ENCODE measurements around the gene MRPL43. TPM values are rescaled to one million over a fixed set of nuclear protein-coding genes. Genes with fewer than 3 reads are reported as not detected.
A peak's percentile ranks its signal among the peaks of the same experiment; 100 is the strongest.

MRPL43 gene
- polyA plus RNA-seq, 4 donors: 71.4 to 116 (median 92.1) TPM

- no peak for DNase-seq (ENCODE audit: low read depth in 4 of 4, low spot score in 3 of 4)
These were observed 18.1 kb upstream of the MRPL43 start for GRCh38 chr10:101005361-101005760.

- DNase-seq (ENCODE audit: low read depth in 4 of 4, low spot score in 3 of 4): no peak
These were observed 16.4 kb upstream of the MRPL43 start for GRCh38 chr10:101003639-101004206.

- no peak for DNase-seq (ENCODE audit: low read depth in 4 of 4, low spot score in 3 of 4)
These were observed 15.2 kb upstream of the MRPL43 start for GRCh38 chr10:101002456-101002855.

DNA sequence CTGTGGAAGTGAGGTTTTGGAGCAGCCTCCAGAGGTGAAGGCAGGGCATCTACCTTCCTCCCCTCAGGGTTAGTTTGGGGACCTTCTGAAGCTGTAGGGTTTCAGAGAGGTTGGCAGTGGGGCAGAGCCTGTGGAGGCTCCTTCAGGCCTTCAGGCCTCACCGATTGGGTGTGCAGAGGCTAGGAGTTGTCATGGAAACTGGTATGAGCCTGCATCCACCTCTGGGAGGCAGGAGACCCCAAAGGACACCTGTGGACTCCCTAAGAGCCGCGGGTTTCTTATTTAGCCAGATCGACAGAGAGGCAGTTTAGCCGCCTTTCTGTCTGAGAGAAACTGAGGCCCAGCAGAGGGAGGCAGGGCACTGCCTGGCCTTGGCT lies 14.3 kb upstream of the MRPL43 start:
- DNase-seq (ENCODE audit: low read depth in 4 of 4, low spot score in 3 of 4): no peak

DNA sequence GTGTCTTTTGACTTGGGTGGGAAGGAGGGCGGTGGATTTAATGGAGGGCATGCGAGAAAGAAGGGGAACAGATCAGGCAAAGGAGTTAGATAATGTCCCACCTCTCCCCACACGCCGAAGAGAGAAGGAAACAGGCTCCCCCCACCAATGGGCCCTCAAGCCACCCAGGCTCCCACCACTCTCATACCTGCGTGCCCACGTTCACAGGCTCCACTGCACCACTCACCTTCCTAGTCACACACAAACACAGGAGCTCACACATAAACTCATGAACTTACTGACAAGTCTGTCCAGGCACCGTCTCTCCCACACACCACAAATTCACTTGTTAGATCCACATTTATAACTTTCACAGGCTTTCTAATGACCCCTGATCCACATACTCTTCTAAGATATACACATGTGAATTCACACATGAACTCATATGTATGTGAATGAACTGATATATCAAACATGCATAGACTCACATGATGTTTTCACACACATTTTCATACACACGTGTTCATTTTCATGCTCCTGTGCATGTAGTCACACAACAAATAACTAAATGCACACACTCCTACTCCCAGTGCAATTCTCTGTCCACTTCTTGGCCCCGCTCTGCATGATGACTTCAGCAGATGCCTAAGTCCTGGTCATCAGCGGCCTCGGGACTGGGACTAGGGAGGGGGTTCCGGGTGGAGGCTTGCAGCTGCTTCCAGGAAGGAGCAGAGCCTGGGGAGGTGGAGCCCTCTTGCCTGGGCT lies 13.8 kb upstream of the MRPL43 start:
- DNase-seq (ENCODE audit: low read depth in 4 of 4, low spot score in 3 of 4): peak in 3 of 4 donors; percentile 65 to 80 (median 70)

- no peak for DNase-seq (ENCODE audit: low read depth in 4 of 4, low spot score in 3 of 4)
These were observed 13.0 kb upstream of the MRPL43 start for GRCh38 chr10:101000127-101000914.

DNA sequence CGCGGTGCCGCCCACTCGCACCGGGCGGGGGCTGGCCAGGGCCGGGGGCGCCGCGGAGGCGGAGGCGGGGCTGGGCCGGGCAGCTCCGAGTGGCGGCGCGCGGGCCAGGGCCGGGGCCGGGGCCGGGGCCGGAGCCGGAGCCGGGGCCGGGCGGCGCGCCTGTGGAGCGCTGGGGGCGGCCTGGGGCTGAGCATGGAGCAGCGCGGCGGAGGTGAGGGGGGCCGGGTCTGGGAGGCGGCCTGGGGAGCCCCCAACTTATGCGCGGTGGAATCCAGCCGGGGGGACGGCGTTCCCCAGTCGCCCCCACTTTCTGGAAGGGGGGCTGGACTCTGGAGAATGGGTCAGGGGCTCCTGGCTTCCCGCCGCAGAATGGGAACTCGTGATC lies 12.4 kb upstream of the MRPL43 start, which contains the start of gene LZTS2:
Gene LZTS2, plus strand, starts transcription at position 67 of the 385 bp plus-strand sequence. CDS start 2,731 bp downstream, outside the sequence.
- DNase-seq (ENCODE audit: low read depth in 4 of 4, low spot score in 3 of 4): no peak

DNA sequence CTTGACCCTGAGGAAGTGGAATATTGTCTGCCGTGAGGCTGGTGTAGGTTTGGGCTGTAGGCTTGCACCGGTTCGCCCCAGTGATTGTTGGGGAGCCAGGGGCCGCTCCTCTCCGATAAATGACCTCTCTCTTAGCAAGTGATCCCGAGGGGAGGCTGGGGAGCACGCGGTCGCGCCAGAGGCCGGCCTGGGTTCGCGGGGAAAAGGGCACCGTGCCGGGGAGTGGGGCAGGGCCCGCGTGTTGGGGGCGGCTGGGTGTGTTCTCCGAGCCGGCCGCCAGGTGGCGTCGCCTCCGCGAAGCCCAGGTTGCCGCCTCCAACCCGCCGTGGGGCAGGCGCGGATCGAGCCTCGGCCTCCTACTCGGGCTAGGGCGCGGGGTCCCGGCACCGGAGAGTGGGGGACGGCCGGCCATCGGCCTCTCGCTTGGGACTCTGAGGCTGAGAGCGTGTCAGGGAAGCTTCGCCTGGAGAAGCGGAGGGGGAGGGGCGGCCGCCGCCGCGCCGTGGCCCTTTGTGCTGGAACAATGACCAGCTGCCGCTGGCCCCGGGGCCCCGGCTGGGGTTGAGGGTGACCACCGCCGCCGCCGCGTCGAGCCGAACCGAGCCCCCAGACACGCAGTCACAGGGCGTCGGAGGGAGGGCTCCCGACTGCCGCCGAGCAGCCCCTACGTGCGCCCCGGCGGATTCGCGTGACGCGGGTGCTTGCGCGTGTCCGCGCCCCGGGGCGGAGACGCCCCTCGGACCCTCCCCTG lies 11.9 kb upstream of the MRPL43 start:
- DNase-seq (ENCODE audit: low read depth in 4 of 4, low spot score in 3 of 4): peak in 1 of 4 donors; percentile 74

DNA sequence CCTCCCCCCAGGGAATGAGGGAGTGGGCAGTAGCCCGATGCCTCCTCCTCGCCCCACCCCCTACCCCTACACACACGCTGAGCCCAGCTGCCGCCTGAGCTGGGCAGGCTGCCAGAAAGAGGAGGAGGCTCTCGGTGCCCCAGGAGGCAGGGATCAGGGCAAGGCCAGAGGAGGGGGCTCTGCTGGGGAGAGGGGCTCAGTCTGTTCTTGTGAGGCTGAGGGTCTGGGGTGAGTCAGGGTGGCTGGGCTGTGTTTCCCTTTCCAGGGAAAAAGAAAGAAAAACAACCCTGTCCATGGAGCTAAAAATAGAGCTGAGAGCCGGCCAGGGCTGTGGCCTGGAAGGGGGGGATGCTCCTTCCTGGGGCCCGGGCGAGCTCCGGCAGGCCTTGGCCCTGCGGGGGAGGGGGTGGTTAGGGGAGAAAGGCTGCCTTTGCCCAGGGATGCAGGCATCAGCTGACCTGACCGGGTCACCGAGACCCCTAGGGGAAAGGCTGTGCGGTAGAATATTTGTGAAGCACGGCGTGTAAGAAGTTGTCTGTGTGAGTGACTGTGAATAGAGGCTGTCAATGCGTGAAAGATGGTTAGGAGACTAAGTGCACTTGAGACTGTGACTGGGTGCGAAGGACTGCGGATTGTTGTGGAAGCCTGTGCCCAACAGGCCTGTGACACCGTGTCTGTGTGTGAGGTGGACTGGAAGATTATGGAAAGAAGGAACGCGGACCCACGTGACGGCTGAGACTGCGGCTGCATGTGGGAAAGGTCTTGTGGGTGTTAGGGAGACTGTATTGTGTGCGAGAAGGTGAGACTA lies 11.1 kb upstream of the MRPL43 start:
- peak; percentile 81 to 87 (median 84) for DNase-seq (ENCODE audit: low read depth in 4 of 4, low spot score in 3 of 4)

GRCh38 chr10:100997360-100998182 lies 10.3 kb upstream of the MRPL43 start:
- DNase-seq (ENCODE audit: low read depth in 4 of 4, low spot score in 3 of 4): no peak

- DNase-seq (ENCODE audit: low read depth in 4 of 4, low spot score in 3 of 4): no peak
These were observed 9.5 kb upstream of the MRPL43 start for GRCh38 chr10:100996678-100997359.

DNA sequence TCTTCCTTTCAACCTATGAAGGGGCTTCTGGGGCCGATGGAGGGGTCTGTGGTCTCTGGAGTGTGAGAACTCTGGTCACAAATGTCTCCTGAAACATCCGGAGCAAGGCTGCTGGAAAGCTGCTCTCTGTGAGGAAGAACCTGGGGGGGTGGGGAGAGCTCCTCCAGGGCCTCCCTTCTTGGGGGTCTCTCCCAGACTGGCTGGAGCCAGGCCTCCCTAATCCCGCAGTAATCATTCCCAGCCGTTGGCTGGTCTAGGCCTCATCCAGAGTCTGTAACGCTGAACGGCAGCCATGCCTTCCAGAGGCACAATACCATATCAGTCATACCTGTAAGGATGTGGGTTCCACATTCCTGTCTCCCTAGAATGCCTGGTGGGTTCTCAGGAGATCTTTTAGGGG lies 7.9 kb upstream of the MRPL43 start:
- DNase-seq (ENCODE audit: low read depth in 4 of 4, low spot score in 3 of 4): no peak

DNA sequence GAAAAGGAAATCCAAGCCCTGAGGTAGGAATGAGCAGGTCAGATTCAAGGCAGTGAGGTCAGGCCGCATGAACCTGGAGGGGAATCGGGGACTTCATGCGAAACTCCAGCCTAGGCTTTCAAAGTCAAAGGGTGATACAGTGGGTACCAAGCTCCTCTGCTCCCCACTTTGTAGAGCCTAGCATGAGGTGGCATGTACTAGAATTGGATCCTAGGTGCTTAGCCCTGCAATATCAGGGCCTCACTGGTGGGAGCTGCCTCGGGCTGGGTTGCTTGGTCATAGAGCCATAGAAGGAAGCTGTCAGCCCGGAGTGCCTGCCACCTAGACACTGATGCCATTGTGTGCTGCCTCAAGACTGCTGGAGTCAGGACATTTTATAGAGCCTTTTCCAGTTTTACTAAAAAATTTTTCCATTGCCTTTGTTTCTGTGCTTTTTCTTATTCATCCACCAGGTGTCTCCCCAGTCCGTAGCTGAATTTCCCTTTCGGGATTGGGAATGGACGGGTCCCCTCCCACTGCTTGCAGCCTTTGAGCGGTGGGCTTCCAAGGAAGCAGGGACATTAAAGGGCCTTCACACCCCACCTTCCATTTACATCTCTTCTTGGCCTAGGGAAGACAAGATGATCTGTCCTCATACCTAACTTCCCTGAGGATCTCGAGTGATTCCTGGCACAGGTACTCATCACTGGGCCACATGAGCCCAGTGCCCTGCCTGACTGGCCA lies 6.8 kb upstream of the MRPL43 start:
- no peak for DNase-seq (ENCODE audit: low read depth in 4 of 4, low spot score in 3 of 4)

- DNase-seq (ENCODE audit: low read depth in 4 of 4, low spot score in 3 of 4): no peak
These were observed 1.8 kb upstream of the MRPL43 start for GRCh38 chr10:100989088-100989487.

DNA sequence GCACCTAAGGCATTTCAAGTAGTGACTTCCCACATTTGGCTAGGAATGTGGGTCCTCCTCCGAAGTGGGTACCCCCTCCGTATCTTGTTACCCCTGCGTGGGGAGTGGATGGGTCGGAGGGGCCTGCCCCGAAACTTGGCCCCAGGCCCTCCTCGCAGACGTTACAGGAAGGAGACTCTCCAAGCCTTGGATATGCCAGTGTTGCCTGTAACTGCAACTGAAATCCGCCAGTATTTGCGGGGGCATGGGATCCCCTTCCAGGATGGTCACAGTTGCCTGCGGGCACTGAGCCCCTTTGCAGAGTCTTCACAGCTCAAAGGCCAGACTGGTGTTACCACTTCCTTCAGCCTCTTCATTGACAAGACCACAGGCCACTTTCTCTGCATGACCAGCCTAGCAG lies 869 bp upstream of the MRPL43 start:
- no peak for DNase-seq (ENCODE audit: low read depth in 4 of 4, low spot score in 3 of 4)

- DNase-seq (ENCODE audit: low read depth in 4 of 4, low spot score in 3 of 4): no peak
These were observed 370 bp upstream of the MRPL43 start for GRCh38 chr10:100987685-100988049.

DNA sequence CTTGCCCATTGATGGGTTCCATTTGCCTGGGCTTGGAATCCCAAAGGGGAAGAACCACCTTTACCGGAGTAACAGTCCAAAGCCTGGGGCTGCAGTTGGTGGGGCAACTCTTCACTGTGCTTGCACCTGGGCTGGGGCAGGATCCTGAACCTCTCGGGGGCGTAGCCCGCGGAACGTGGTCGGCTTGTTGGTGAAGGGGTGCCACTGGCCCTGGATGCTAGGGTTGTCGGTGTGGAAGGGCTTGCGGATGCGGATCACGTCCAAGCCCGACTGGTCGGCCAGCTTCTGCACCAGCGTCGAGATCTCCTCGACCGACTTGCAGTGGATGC lies 710 bp downstream of the MRPL43 start:
- no peak for DNase-seq (ENCODE audit: low read depth in 4 of 4, low spot score in 3 of 4)

- no peak for DNase-seq (ENCODE audit: low read depth in 4 of 4, low spot score in 3 of 4)
These were observed 2.0 kb downstream of the MRPL43 start for GRCh38 chr10:100985336-100985735.

Data from left renal pelvis (tissue), 4 donors.